ENCODE data around the gene TBCCD1.

Gene TBCCD1

DNA sequence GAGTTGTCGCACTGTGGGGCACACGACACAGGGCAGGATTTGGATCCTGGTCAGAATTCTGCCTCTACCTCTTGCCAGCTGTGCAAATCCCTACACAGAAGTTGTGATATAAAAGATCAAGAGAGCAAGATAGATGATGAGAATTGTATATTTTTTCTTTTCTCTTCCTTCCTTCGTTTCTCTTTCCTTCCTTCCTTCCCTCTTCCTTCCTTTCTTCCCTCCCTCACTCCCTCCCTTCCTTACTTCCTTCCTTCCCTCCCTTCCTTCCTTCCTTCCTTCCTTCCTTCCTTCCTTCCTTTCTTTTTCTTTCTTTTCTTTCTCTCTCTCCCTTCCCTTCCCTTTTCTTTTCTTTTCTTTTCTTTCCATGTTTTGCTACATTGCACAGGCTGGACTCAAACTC, 33.8 kb upstream of the TBCCD1 start:
- H3K27ac ChIP-seq (ENCODE audit: low read depth, low read length): no peak overlapping the region
- H3K9me3 ChIP-seq (ENCODE audit: control insufficient read depth, insufficient read depth, low read length): no peaks in the 10 kb centered on the region
- H3K9me2 ChIP-seq (replicated peaks; ENCODE audit: control insufficient read depth, low read length): no peaks in the 10 kb centered on the region
- H3K4me1 ChIP-seq (ENCODE audit: control insufficient read depth, low read length): no peaks in the 10 kb centered on the region
- H3K4me3 ChIP-seq (ENCODE audit: low read length): no peak overlapping the region
- no peaks in the 10 kb centered on the region for H4K20me1 ChIP-seq (ENCODE audit: control insufficient read depth, insufficient read depth, low read depth, low read length)
- H3K79me2 ChIP-seq (ENCODE audit: control insufficient read depth, low read length): no peaks in the 10 kb centered on the region
- H3K4me2 ChIP-seq (ENCODE audit: low read length): no peak overlapping the region
- H3K27me3 ChIP-seq (ENCODE audit: control insufficient read depth, low read length): no peaks in the 10 kb centered on the region
- no peaks in the 10 kb centered on the region for H3F3A ChIP-seq (ENCODE audit: control insufficient read depth, insufficient read depth)
- no peak for TF ChIP-seq EZH2phosphoT487 (IDR thresholded peaks at IDR 0.05; ENCODE audit: borderline replicate concordance, low read length)
- TF ChIP-seq, protein P1, sequence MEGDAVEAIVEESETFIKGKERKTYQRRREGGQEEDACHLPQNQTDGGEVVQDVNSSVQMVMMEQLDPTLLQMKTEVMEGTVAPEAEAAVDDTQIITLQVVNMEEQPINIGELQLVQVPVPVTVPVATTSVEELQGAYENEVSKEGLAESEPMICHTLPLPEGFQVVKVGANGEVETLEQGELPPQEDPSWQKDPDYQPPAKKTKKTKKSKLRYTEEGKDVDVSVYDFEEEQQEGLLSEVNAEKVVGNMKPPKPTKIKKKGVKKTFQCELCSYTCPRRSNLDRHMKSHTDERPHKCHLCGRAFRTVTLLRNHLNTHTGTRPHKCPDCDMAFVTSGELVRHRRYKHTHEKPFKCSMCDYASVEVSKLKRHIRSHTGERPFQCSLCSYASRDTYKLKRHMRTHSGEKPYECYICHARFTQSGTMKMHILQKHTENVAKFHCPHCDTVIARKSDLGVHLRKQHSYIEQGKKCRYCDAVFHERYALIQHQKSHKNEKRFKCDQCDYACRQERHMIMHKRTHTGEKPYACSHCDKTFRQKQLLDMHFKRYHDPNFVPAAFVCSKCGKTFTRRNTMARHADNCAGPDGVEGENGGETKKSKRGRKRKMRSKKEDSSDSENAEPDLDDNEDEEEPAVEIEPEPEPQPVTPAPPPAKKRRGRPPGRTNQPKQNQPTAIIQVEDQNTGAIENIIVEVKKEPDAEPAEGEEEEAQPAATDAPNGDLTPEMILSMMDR (IDR thresholded peaks at IDR 0.05; ENCODE audit: low read depth, low read length, poor library complexity, severe bottlenecking): no peak
- H3K36me3 ChIP-seq (ENCODE audit: control insufficient read depth, low read length): no peaks in the 10 kb centered on the region

DNA sequence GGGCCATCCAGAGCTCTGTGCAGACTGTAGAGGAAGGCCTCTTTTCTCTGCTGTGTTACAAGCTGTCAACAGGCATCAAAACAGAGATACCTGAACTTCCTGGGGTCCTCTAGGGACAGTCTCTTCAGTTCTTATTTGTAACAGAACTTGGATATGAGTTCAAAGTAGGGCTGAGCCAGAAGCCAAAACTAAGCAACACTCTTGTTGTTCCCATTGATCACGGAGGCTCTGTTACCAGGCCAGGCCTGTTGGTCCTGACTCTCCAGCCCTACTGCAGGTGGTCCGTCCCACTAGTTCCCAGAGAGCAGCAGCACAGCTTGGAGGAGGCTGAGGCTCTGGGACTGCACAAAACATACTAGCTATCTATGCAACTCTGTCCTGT, 32.6 kb upstream of the TBCCD1 start:
- Histone ChIP-seq H3K9me3 (ENCODE audit: control insufficient read depth, insufficient read depth, low read length) (no peaks in the 10 kb centered on the region), H3K4me3 (ENCODE audit: low read length) (no peak overlapping the region), H3K79me2 (ENCODE audit: control insufficient read depth, low read length) (no peaks in the 10 kb centered on the region), H3K4me1 (ENCODE audit: control insufficient read depth, low read length) (no peaks in the 10 kb centered on the region), H3K9me2 (replicated peaks; ENCODE audit: control insufficient read depth, low read length) (no peaks in the 10 kb centered on the region), H4K20me1 (ENCODE audit: control insufficient read depth, insufficient read depth, low read depth, low read length) (no peaks in the 10 kb centered on the region), H3F3A (ENCODE audit: control insufficient read depth, insufficient read depth) (no peaks in the 10 kb centered on the region), H3K4me2 (ENCODE audit: low read length) (no peak overlapping the region), H3K27me3 (ENCODE audit: control insufficient read depth, low read length) (no peaks in the 10 kb centered on the region), H3K36me3 (ENCODE audit: control insufficient read depth, low read length) (no peaks in the 10 kb centered on the region), H3K27ac (ENCODE audit: low read depth, low read length) (no peak overlapping the region)
- TF ChIP-seq, protein P1 (IDR thresholded peaks at IDR 0.05; ENCODE audit: low read depth, low read length, poor library complexity, severe bottlenecking): no peak
- TF ChIP-seq EZH2phosphoT487 (IDR thresholded peaks at IDR 0.05; ENCODE audit: borderline replicate concordance, low read length): no peak

DNA sequence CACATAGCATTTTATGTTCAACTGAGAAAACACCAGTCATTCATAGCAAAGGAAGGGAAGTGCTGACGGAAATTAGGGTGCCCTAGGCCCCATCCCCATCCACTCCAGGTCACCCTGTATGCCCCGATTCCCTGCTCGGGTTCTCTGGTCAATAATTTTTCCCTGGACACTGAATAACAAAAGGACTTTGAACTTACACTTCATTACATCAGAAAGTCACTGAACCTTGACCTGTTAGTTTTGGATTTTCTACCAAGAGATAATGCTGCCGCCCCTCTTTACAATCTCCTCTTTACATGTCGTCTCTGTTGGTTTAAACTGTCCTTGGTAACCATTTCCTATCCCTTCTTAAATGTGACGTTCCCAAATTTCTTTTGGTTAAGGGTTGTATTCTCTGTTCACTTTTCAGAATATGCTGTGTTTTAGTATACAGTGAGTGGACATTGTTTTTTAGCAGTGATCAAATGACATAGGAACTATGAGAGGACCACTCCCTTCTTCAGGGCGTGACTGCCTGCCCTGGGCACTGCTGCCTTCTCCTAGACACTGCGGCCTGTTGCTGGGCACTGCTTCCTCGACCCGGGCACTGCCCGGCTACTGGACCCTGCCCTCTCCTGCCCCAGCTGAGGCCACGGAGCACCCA, 32.1 kb upstream of the TBCCD1 start:
- no peaks in the 10 kb centered on the region for H3K4me1 ChIP-seq (ENCODE audit: control insufficient read depth, low read length)
- no peaks in the 10 kb centered on the region for H3K9me3 ChIP-seq (ENCODE audit: control insufficient read depth, insufficient read depth, low read length)
- H3K27ac ChIP-seq (ENCODE audit: low read depth, low read length): no peak overlapping the region
- TF ChIP-seq, protein P1 (IDR thresholded peaks at IDR 0.05; ENCODE audit: low read depth, low read length, poor library complexity, severe bottlenecking): no peak
- TF ChIP-seq EZH2phosphoT487 (IDR thresholded peaks at IDR 0.05; ENCODE audit: borderline replicate concordance, low read length): no peak
- no peaks in the 10 kb centered on the region for H3K79me2 ChIP-seq (ENCODE audit: control insufficient read depth, low read length)
- no peaks in the 10 kb centered on the region for H3F3A ChIP-seq (ENCODE audit: control insufficient read depth, insufficient read depth)
- H3K4me3 ChIP-seq (ENCODE audit: low read length): no peak overlapping the region
- H3K27me3 ChIP-seq (ENCODE audit: control insufficient read depth, low read length): no peaks in the 10 kb centered on the region
- H3K36me3 ChIP-seq (ENCODE audit: control insufficient read depth, low read length): no peaks in the 10 kb centered on the region
- no peaks in the 10 kb centered on the region for H3K9me2 ChIP-seq (replicated peaks; ENCODE audit: control insufficient read depth, low read length)
- H4K20me1 ChIP-seq (ENCODE audit: control insufficient read depth, insufficient read depth, low read depth, low read length): no peaks in the 10 kb centered on the region
- H3K4me2 ChIP-seq (ENCODE audit: low read length): no peak overlapping the region

All from DOHH2 (cell line).